ENCODE data around the gene BAG1. TPM values are rescaled to one million over a fixed set of nuclear protein-coding genes. Genes with fewer than 3 reads are reported as not detected.

Gene BAG1
- total RNA-seq, 1 experiment from 2014 or later = 103 TPM

DNA sequence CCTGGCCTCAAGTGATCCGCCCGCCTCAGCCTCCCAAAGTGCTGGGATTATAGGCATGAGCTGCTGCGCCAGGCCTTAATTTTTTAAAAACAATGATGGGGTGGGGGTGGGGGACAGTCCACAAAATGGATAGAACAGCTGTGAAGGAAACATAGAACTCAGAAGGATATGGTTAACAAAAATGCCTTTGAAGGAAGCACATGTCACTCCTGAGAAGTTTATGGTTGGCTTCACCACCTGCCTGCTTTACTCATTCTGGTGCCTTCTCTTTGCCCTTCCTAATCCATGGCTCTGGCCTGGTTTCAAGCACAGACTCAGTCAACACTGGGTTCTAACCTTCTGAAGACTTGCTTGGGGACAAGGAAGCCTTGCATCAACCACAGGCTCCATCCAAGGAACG, 10.3 kb downstream of the BAG1 start:
- H3K36me3 ChIP-seq (ENCODE audit: low read depth, low read length) = peaks cover 40% of the 10 kb centered on the region
- TF ChIP-seq EZH2 (IDR thresholded peaks at IDR 0.05; ENCODE audit: low read length, unreplicated experiment) = no peak
- TF ChIP-seq, protein P1, sequence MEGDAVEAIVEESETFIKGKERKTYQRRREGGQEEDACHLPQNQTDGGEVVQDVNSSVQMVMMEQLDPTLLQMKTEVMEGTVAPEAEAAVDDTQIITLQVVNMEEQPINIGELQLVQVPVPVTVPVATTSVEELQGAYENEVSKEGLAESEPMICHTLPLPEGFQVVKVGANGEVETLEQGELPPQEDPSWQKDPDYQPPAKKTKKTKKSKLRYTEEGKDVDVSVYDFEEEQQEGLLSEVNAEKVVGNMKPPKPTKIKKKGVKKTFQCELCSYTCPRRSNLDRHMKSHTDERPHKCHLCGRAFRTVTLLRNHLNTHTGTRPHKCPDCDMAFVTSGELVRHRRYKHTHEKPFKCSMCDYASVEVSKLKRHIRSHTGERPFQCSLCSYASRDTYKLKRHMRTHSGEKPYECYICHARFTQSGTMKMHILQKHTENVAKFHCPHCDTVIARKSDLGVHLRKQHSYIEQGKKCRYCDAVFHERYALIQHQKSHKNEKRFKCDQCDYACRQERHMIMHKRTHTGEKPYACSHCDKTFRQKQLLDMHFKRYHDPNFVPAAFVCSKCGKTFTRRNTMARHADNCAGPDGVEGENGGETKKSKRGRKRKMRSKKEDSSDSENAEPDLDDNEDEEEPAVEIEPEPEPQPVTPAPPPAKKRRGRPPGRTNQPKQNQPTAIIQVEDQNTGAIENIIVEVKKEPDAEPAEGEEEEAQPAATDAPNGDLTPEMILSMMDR (conservative IDR thresholded peaks at IDR 0.05; ENCODE audit: low read depth, low read length) = no peak
- no peak for TF ChIP-seq EZH2phosphoT487 (IDR thresholded peaks at IDR 0.05; ENCODE audit: borderline replicate concordance, low read length)
- POLR2A ChIA-PET (ENCODE audit: unreplicated experiment) = no interaction called here

DNA sequence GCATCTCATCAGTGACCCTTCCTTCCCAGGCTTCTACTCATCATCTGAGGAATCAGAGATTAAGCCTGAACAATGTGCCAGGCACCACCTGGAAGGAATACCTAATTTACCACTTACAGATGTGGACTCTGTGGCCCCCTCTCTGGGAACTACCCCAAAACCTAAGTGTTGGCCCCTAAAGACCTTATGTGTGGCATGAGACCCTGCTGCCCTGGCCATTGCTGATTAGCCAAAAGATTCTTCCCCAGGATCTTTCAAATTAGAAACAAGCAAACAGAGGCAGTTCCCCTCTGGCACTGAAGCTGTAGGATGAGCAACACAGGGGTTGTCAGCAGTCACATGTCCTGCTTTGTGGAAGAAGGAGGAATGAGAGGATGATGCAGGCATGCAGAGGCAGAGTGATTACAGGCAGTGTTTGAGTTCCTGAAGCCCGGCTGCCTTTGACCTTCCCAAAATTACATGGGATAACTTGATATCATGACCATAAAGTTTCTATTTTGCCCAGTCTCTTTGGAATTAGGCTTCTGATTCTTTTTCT, 14.0 kb downstream of the BAG1 start:
- TF ChIP-seq, protein P1 (conservative IDR thresholded peaks at IDR 0.05; ENCODE audit: low read depth, low read length) = no peak
- TF ChIP-seq EZH2 (IDR thresholded peaks at IDR 0.05; ENCODE audit: low read length, unreplicated experiment) (no peak), EZH2phosphoT487 (IDR thresholded peaks at IDR 0.05; ENCODE audit: borderline replicate concordance, low read length) (no peak)
- H3K4me1 ChIP-seq (ENCODE audit: insufficient read depth, low read length) = no peaks in the 10 kb centered on the region
- H3K36me3 ChIP-seq (ENCODE audit: low read depth, low read length) = peaks cover 14% of the 10 kb centered on the region
- H3K4me3 ChIP-seq (ENCODE audit: low read length) = no peak overlapping the region
- POLR2A ChIA-PET (ENCODE audit: unreplicated experiment) = no interaction called here
- H2AFZ ChIP-seq (ENCODE audit: low read length) = no peak overlapping the region
- H3K79me2 ChIP-seq (ENCODE audit: low read length) = no peaks in the 10 kb centered on the region
- peak; percentile 54; the same call in 1 of the 2 replicates for ATAC-seq
- intact Hi-C loops (cut with micrococcal nuclease) = no loop called here
- no peak overlapping the region for H3K27ac ChIP-seq (ENCODE audit: low read length)
- CTCF ChIA-PET = no interaction called here
- BruUV-seq (replicated peaks) = no TSS peak
- H3K4me2 ChIP-seq (ENCODE audit: low read length) = no peak overlapping the region
- no peaks in the 10 kb centered on the region for H3K9me2 ChIP-seq (replicated peaks; ENCODE audit: low read length)
- H3K9ac ChIP-seq (ENCODE audit: low read length) = no peak overlapping the region
- H3K9me3 ChIP-seq (ENCODE audit: low read length) = no peaks in the 10 kb centered on the region
- no peaks in the 10 kb centered on the region for H3F3A ChIP-seq (ENCODE audit: low read length, unreplicated experiment)
- no peak for DNase-seq
- no peaks in the 10 kb centered on the region for H4K20me1 ChIP-seq (ENCODE audit: low read length)
- no peaks in the 10 kb centered on the region for H3K27me3 ChIP-seq (ENCODE audit: low read length)

More for the DNA sequence above, 10.3 kb downstream of the BAG1 start:
- H3K27me3 ChIP-seq (ENCODE audit: low read length) = no peaks in the 10 kb centered on the region
- no peaks in the 10 kb centered on the region for H3K9me3 ChIP-seq (ENCODE audit: low read length)
- CTCF ChIA-PET = no interaction called here
- BruUV-seq (replicated peaks) = no TSS peak
- H3K4me2 ChIP-seq (ENCODE audit: low read length) = no peak overlapping the region
- no peak for ATAC-seq
- no peak overlapping the region for H3K4me3 ChIP-seq (ENCODE audit: low read length)
- no peak overlapping the region for H2AFZ ChIP-seq (ENCODE audit: low read length)
- H3K27ac ChIP-seq (ENCODE audit: low read length) = no peak overlapping the region
- DNase-seq = no peak
- H3K9ac ChIP-seq (ENCODE audit: low read length) = no peak overlapping the region
- no peaks in the 10 kb centered on the region for H3K9me2 ChIP-seq (replicated peaks; ENCODE audit: low read length)
- H4K20me1 ChIP-seq (ENCODE audit: low read length) = no peaks in the 10 kb centered on the region
- peaks cover 1% of the 10 kb centered on the region; the same call in 1 of the 2 replicates for H3K79me2 ChIP-seq (ENCODE audit: low read length)
- no peaks in the 10 kb centered on the region for H3K4me1 ChIP-seq (ENCODE audit: insufficient read depth, low read length)
- intact Hi-C loops (cut with micrococcal nuclease) = no loop called here
- peaks cover 4% of the 10 kb centered on the region for H3F3A ChIP-seq (ENCODE audit: low read length, unreplicated experiment)

DNA sequence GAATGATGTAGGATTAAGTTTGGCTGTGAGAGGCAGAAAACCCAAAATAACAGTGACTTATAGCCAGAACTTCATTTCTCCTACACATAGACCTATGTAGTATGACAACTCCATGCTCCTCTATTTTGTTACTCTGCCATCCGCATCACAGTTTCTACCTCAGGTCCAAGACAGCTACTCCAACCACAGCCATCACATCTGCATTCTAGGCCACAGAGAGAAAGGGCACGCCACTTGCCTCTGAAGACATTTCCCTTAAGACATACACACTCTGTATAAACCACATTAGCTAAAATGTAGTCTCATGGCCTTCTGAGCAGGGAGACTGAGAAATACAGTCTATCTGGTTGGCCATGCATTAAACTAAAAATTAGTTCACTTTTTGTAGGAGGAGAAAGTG, 14.5 kb downstream of the BAG1 start:
- Histone ChIP-seq H4K20me1 (ENCODE audit: low read length) (no peaks in the 10 kb centered on the region), H3K9me3 (ENCODE audit: low read length) (no peaks in the 10 kb centered on the region), H3F3A (ENCODE audit: low read length, unreplicated experiment) (no peaks in the 10 kb centered on the region), H3K36me3 (ENCODE audit: low read depth, low read length) (peaks cover 9% of the 10 kb centered on the region), H3K4me1 (ENCODE audit: insufficient read depth, low read length) (no peaks in the 10 kb centered on the region), H3K4me3 (ENCODE audit: low read length) (no peak overlapping the region), H3K9me2 (replicated peaks; ENCODE audit: low read length) (no peaks in the 10 kb centered on the region), H3K79me2 (ENCODE audit: low read length) (no peaks in the 10 kb centered on the region), H3K27ac (ENCODE audit: low read length) (no peak overlapping the region), H3K27me3 (ENCODE audit: low read length) (no peaks in the 10 kb centered on the region), H3K9ac (ENCODE audit: low read length) (no peak overlapping the region), H2AFZ (ENCODE audit: low read length) (no peak overlapping the region), H3K4me2 (ENCODE audit: low read length) (no peak overlapping the region)
- POLR2A ChIA-PET (ENCODE audit: unreplicated experiment) = no interaction called here
- no peak for TF ChIP-seq EZH2phosphoT487 (IDR thresholded peaks at IDR 0.05; ENCODE audit: borderline replicate concordance, low read length)
- TF ChIP-seq EZH2 (IDR thresholded peaks at IDR 0.05; ENCODE audit: low read length, unreplicated experiment) = no peak
- TF ChIP-seq, protein P1 (conservative IDR thresholded peaks at IDR 0.05; ENCODE audit: low read depth, low read length) = no peak
- no TSS peak for BruUV-seq (replicated peaks)
- CTCF ChIA-PET = no interaction called here
- no peak for DNase-seq
- ATAC-seq = no peak
- intact Hi-C loops (cut with micrococcal nuclease) = no loop called here
